GM18861 (cell line): ENCODE results near the gene SLC7A6OS.
"Not testable (repeated sequence)": the region's sequence is repeated elsewhere in the genome, so short reads cannot be mapped to it uniquely, and the experiment has no call there.

Experiments
- ATAC-seq: cut with Tn5 transposase; IDR thresholded peaks from one replicate; pipeline ENCODE4 v1.9.1; 2021; ENCODE audit not compliant: unreplicated experiment

The SLC7A6OS gene

GRCh38 chr16:68299571-68300453 is 10.9 kb downstream of the SLC7A6OS start:
- ATAC-seq, result no peak

GRCh38 chr16:68298907-68299561 is 11.7 kb downstream of the SLC7A6OS start:
- no peak for ATAC-seq

GRCh38 chr16:68298312-68298711 is 12.4 kb downstream of the SLC7A6OS start:
- no peak for ATAC-seq

GRCh38 chr16:68297908-68298307 is 12.8 kb downstream of the SLC7A6OS start:
- no peak for ATAC-seq

GRCh38 chr16:68296693-68297092 is 14.1 kb downstream of the SLC7A6OS start:
- no peak for ATAC-seq

GRCh38 chr16:68296291-68296690 is 14.5 kb downstream of the SLC7A6OS start:
- no peak for ATAC-seq

- ATAC-seq, result no peak
Observed at GRCh38 chr16:68292425-68292824, 18.3 kb downstream of the SLC7A6OS start.

- no peak for ATAC-seq
Observed at GRCh38 chr16:68291227-68291626, 19.5 kb downstream of the SLC7A6OS start.

GRCh38 chr16:68290450-68290849 is 20.3 kb downstream of the SLC7A6OS start:
- ATAC-seq, result no peak

GRCh38 chr16:68289621-68290329 is 21.0 kb downstream of the SLC7A6OS start:
- peak; percentile 72 for ATAC-seq

- ATAC-seq, result no peak
Observed at GRCh38 chr16:68289202-68289601, 21.5 kb downstream of the SLC7A6OS start.

GRCh38 chr16:68288796-68289195 is 21.9 kb downstream of the SLC7A6OS start:
- ATAC-seq, result not testable (repeated sequence)

GRCh38 chr16:68288252-68288650 is 22.5 kb downstream of the SLC7A6OS start:
- no peak for ATAC-seq

GRCh38 chr16:68287276-68288251 is 23.2 kb downstream of the SLC7A6OS start:
- no peak for ATAC-seq

- ATAC-seq, result no peak
Observed at GRCh38 chr16:68286153-68287074, 24.3 kb downstream of the SLC7A6OS start.

GRCh38 chr16:68285683-68286082 is 25.1 kb downstream of the SLC7A6OS start:
- ATAC-seq, result no peak

GRCh38 chr16:68284847-68285246 is 25.9 kb downstream of the SLC7A6OS start:
- ATAC-seq, result peak; percentile 37

- peak; percentile 37 for ATAC-seq
Observed at GRCh38 chr16:68283801-68284598, 26.7 kb downstream of the SLC7A6OS start.

- no peak for ATAC-seq
Observed at GRCh38 chr16:68283346-68283745, 27.4 kb downstream of the SLC7A6OS start.
